GM19193 (cell line): ENCODE measurements around the gene MLKL.

Experiments used
- POLR2A ChIP-seq: IDR thresholded peaks from 4 replicates; pipeline ENCODE4 v1.6.1; 2011; ENCODE audit not compliant: insufficient read depth, insufficient read length; ENCODE audit errors: extremely low read depth

Gene MLKL

GRCh38 chr16:74737521-74737920 lies 36.9 kb upstream of the MLKL start:
- TF ChIP-seq POLR2A = no peak

- no peak for TF ChIP-seq POLR2A
Measured at GRCh38 chr16:74736531-74737157, 36.0 kb upstream of the MLKL start.

GRCh38 chr16:74735554-74735953 lies 34.9 kb upstream of the MLKL start:
- no peak for TF ChIP-seq POLR2A

GRCh38 chr16:74735162-74735452 lies 34.4 kb upstream of the MLKL start:
- no peak for TF ChIP-seq POLR2A

- TF ChIP-seq POLR2A = no peak
Measured at GRCh38 chr16:74734361-74735161, 33.9 kb upstream of the MLKL start.

- TF ChIP-seq POLR2A = no peak
Measured at GRCh38 chr16:74732707-74733350, 32.2 kb upstream of the MLKL start.

GRCh38 chr16:74731853-74732477 lies 31.3 kb upstream of the MLKL start:
- no peak for TF ChIP-seq POLR2A

- no peak for TF ChIP-seq POLR2A
Measured at GRCh38 chr16:74729783-74730683, 29.4 kb upstream of the MLKL start.

GRCh38 chr16:74727903-74728302 lies 27.2 kb upstream of the MLKL start:
- no peak for TF ChIP-seq POLR2A

- TF ChIP-seq POLR2A = no peak
Measured at GRCh38 chr16:74726716-74727115, 26.1 kb upstream of the MLKL start.

- TF ChIP-seq POLR2A = no peak
Measured at GRCh38 chr16:74725651-74726455, 25.2 kb upstream of the MLKL start.

GRCh38 chr16:74724820-74725549 lies 24.3 kb upstream of the MLKL start:
- TF ChIP-seq POLR2A = no peak

- no peak for TF ChIP-seq POLR2A
Measured at GRCh38 chr16:74723256-74723655, 22.6 kb upstream of the MLKL start.
